Measurements from ENCODE around the gene OPA3. TPM values are rescaled to one million over a fixed set of nuclear protein-coding genes. Genes with fewer than 3 reads are reported as not detected.

Gene OPA3
- total RNA-seq, 4 donors from 2014 or later: 2.8 to 9.1 (median 5.1) TPM

DNA sequence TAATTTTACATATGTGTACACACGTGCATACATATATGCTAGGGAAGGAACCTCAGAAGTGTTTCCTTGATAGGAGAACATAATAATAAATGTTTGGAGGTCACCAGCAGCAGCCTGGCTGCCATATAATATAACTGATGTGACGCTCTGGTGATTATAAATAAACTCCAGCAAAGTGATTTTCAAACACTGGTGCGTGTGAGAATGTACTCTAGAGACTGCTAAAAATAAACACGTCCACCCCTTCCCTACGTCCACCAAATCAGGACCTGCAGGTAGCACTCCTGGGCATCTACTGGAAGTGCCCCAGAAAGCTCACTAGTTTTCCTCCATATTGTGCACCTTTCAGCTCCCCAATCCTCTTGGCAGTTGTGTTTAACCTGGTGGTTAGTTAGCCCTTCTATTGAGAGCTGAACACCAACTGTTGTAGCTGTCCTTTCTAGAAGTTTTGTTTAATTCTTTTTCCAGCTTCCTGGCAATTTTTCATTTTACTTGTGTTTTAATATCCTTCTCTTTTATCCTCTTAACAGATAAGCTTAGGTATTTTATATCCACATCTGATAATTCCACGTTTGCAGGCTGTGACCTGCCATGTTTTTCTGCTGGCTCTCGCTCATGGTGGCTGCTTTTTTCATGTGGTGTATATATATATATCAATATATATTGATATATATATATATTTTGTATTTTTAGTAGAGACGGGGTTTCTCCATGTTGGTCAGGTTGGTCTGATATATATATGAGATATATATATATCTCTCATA lies 13.0 kb downstream of the OPA3 start:
- H3K27ac ChIP-seq: no peak overlapping the region
- H3K4me1 ChIP-seq: no peaks in the 10 kb centered on the region
- no peak for TF ChIP-seq POLR2A (IDR thresholded peaks at IDR 0.05)
- TF ChIP-seq, protein P1, sequence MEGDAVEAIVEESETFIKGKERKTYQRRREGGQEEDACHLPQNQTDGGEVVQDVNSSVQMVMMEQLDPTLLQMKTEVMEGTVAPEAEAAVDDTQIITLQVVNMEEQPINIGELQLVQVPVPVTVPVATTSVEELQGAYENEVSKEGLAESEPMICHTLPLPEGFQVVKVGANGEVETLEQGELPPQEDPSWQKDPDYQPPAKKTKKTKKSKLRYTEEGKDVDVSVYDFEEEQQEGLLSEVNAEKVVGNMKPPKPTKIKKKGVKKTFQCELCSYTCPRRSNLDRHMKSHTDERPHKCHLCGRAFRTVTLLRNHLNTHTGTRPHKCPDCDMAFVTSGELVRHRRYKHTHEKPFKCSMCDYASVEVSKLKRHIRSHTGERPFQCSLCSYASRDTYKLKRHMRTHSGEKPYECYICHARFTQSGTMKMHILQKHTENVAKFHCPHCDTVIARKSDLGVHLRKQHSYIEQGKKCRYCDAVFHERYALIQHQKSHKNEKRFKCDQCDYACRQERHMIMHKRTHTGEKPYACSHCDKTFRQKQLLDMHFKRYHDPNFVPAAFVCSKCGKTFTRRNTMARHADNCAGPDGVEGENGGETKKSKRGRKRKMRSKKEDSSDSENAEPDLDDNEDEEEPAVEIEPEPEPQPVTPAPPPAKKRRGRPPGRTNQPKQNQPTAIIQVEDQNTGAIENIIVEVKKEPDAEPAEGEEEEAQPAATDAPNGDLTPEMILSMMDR (IDR thresholded peaks at IDR 0.05): no peak
- no peaks in the 10 kb centered on the region for H3K9me3 ChIP-seq
- DNase-seq: no peak
- H3K27me3 ChIP-seq: no peaks in the 10 kb centered on the region
- H3K4me3 ChIP-seq: no peak overlapping the region
- no peaks in the 10 kb centered on the region for H3K36me3 ChIP-seq
- intact Hi-C loops (cut with DNase I; ENCODE audit: low total_unique reads): no loop called here

DNA sequence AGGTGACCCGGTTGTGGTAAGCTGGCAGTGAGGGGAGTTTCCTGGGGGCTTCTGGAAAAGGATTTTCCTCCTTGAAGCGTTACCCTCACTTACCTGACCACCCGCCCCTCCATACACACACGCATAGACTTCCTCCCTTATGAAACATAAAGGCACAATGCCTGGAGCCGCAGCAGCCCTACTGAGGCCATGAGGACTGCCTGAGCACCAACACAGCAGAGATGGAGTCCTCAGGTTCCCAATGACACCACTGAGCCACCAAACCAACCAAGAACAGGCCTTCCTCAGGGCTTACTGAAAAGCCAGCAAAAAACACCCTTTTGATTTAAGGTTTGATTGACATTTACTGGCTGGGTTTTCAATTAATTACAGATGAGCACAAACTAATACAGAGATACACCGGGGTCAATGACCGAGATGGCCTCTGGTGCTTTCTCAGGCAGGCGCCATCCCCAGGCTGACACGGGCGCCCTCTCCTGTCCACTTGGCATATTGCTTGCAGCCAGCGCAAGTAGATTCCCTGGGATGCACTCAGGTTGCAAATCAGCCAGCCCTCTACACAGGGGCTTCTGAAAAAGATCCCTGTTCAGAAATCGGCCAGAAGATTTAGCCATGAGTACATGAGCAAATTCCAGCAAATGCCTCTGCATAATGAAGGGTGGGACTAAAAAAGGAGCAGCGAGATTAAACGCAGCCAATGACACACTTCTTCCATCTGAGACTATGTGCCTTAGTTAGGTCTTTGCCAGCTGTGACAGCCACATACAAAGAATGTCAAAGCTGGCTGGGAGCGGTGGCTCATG lies 14.8 kb downstream of the OPA3 start:
- no peaks in the 10 kb centered on the region for H3K36me3 ChIP-seq
- no peak overlapping the region for H3K4me3 ChIP-seq
- H3K9me3 ChIP-seq: no peaks in the 10 kb centered on the region
- intact Hi-C loops (cut with DNase I; ENCODE audit: low total_unique reads): no loop called here
- TF ChIP-seq, protein P1 (IDR thresholded peaks at IDR 0.05): peak; percentile 27 to 52 (median 48)
- TF ChIP-seq POLR2A (IDR thresholded peaks at IDR 0.05): no peak
- H3K27me3 ChIP-seq: no peaks in the 10 kb centered on the region
- no peaks in the 10 kb centered on the region for H3K4me1 ChIP-seq
- H3K27ac ChIP-seq: no peak overlapping the region
- no peak for DNase-seq

DNA sequence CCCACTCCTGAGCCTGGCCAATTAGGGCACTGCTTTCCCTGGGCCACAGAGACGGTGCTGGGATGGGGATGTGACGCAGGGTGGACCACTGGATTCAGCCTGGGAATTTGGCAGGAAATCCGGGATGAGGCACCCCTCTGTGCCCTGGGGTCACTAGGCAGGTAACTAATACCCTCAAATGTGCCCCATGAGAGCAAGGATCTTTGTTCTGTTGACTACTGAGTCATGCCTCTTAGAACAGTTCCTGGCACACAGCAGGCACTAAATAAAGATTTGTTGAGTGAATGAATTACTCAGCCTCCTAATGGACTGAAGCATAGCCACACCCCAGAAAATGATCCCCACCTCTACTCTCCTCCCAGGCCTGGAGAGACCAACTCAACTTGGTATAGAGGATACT lies 15.9 kb downstream of the OPA3 start:
- no peak overlapping the region for H3K27ac ChIP-seq
- no peaks in the 10 kb centered on the region for H3K36me3 ChIP-seq
- H3K27me3 ChIP-seq: no peaks in the 10 kb centered on the region
- no peak for DNase-seq
- intact Hi-C loops (cut with DNase I; ENCODE audit: low total_unique reads): no loop called here
- no peak for TF ChIP-seq POLR2A (IDR thresholded peaks at IDR 0.05)
- TF ChIP-seq, protein P1 (IDR thresholded peaks at IDR 0.05): no peak
- H3K9me3 ChIP-seq: no peaks in the 10 kb centered on the region
- H3K4me1 ChIP-seq: no peaks in the 10 kb centered on the region
- no peak overlapping the region for H3K4me3 ChIP-seq

DNA sequence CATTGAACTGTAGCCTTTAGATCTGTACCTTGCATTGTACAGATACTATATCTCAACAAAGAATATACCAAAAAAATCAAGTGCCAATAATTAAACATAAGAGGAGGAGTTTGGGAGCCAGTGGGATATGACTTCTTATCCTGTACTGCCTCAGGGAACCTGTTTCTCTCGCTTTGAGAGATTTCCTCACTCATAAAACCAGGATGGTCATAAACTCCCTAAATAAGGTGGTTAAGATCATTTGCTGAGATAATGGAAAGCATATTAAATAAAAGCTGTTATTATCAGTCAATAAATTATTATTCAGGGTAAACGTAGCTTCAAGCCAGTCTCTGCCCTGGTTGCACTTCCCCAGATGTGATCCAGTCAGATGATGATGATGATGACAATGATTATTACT lies 17.0 kb downstream of the OPA3 start:
- intact Hi-C loops (cut with DNase I; ENCODE audit: low total_unique reads): no loop called here

More for the DNA sequence above, 17.0 kb downstream of the OPA3 start:
- H3K27me3 ChIP-seq: no peaks in the 10 kb centered on the region
- no peaks in the 10 kb centered on the region for H3K4me1 ChIP-seq
- H3K4me3 ChIP-seq: no peak overlapping the region
- H3K9me3 ChIP-seq: no peaks in the 10 kb centered on the region
- no peaks in the 10 kb centered on the region for H3K36me3 ChIP-seq
- TF ChIP-seq POLR2A (IDR thresholded peaks at IDR 0.05): no peak
- TF ChIP-seq, protein P1 (IDR thresholded peaks at IDR 0.05): no peak
- no peak for DNase-seq
- H3K27ac ChIP-seq: no peak overlapping the region
